ENCODE results near the gene CHD6.

The CHD6 gene

DNA sequence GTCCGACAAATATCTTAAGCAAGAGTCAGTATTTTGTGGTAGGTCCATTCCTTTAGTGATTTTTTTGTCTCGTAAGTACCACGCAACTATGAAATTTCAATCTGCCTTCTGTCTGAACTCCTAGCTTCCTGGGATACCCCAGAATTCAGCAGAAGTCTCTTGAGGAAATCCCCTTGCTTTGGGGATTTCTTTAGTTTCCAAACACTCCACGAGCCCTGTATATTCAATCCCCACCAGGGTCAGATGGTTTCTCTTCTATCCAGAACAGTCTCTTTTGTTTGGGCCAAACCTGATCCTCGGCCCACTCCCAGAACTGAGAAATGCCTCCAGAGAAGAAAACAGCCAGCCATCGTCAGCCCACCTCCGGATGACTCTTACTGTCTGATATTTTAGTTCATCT is 113.0 kb downstream of the CHD6 start:
- no peak for DNase-seq

DNA sequence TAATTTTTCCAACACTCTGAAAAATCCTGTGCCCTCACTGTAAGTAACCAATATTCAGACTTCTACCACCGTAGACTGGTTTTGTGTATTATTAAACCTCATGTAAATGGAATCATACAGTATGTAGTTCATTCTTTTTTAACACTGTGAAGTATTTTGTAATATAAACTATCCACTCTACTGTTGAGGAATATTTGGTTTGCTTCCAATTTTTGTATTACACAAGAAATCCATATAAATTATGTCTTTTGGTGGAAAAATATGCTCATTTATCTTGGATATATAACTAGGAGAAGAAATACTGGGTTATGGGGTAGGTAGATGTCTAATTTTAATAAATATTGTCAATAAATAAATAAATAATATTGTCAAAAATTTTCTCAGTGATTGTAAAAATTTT is 116.8 kb downstream of the CHD6 start:
- DNase-seq = no peak

DNA sequence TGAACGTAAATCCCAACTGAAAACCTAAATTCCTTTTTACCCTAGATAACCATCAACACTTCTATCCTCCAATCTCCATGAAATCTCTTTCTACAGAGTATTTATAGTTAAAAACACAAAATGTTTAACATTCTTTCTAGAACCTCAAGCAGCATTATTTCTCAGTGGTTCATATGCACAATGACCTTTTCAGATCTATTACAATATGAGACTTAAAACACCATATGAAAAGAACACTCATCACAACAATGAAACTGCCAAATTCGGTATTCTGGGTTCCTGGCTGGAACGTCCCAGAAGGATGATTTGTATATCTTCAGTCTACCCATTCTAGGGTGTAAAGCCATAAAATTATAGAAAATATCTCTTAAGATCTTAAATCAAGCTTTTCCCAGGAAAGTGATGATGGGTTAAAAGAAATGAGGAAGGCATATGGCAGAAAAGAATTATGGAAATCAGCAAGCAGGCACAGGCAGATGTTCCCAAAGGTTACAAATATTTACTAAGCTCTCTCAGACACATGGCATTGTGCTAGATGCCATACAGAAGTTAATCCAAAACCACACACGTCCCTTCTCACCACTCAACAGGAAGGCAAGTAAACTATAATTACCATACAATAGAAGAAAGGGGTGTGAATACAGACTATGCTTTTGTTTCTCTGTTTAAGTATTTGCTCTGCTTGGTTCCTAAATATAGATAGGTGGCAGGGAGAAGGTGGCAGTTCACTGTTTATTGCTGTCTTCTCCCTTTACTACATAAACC is 118.0 kb downstream of the CHD6 start:
- DNase-seq = no peak

DNA sequence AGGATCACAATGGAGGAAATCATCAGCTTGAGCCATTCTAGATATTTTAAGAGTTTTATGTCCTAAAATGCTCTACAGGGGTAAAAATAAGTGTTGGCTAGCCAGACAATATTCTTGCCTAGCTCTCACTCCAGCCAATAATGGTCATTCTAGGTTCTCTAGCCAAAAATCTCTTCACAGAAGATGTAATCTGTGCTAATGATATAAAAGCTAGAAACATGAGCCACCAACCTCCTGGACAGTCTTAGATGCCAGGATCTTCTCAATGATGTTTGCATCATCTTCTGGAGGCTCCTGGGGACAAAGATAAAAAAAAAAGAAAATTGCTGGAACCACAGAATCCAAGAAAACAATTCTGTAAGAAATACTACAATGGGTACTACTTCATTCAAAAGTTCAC is 119.1 kb downstream of the CHD6 start:
- DNase-seq = no peak

DNA sequence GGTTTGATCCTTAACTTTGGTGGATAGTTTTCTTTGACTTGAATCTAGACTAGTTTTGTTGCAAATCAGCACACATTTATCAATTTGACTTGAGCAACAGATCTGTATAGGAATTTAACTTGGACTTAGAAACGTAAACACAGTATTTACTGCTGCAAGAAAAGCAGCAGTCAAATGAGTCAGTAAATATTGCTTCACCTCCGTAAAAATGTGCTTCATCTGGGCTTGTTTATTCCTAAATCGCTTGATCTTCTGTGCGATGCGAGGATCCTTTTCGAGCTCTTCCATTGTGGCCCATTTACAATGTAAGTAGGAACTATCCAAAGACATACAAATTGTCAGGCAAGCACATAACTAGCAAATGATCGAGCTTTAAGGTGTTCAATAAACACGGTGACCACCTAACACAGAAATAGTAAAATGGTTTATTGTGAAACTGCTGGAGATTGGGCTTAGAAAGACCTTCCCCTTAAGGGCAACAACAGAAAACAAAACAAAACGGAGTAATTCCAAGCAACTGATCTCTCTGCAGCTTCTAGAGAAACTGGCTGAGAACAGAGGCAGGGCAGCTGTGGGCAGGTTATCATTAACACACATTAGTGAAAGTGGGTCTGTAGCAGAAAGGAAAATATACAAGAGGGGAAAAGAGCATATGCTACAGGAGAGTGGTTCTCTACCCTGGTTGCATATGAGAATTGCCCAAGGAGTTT is 120.8 kb downstream of the CHD6 start:
- DNase-seq = no peak

DNA sequence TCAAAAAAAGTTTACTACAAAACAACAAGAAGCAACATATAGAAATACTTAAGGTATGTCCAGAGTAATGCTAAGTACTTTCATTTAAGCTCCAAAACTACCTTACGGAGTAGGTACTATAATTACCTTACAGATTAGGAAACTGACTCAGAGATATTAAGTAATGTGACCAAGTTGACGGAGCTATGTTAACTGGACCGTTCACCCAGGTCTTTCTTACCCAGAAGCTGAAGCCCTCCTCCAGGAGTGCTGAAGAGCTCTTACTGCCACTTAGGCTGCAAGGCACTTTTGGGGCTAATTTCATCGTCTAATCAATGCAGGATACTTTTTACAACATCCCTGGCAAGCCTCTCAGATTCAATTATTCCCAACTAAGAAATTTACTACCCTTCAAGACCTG is 123.7 kb downstream of the CHD6 start:
- no peak for DNase-seq

DNA sequence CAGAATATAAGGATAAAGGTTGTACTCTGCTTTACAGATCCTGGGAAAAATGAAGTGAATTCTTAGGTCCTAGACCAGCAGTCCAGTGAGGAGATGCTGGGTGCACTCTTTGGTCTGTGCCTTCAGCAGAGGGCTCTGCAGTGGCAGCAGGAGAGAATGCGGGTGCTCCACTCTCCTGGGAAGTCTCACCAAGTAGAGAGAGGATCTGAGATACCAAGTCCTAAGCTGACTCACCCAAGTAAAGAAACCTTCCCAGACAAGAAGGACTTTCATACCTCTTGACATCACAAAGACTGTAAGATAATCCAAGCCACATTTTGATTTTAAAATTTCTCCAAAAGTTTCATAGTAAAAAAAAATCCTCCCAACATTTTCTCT is 134.6 kb downstream of the CHD6 start:
- no peak for DNase-seq

DNA sequence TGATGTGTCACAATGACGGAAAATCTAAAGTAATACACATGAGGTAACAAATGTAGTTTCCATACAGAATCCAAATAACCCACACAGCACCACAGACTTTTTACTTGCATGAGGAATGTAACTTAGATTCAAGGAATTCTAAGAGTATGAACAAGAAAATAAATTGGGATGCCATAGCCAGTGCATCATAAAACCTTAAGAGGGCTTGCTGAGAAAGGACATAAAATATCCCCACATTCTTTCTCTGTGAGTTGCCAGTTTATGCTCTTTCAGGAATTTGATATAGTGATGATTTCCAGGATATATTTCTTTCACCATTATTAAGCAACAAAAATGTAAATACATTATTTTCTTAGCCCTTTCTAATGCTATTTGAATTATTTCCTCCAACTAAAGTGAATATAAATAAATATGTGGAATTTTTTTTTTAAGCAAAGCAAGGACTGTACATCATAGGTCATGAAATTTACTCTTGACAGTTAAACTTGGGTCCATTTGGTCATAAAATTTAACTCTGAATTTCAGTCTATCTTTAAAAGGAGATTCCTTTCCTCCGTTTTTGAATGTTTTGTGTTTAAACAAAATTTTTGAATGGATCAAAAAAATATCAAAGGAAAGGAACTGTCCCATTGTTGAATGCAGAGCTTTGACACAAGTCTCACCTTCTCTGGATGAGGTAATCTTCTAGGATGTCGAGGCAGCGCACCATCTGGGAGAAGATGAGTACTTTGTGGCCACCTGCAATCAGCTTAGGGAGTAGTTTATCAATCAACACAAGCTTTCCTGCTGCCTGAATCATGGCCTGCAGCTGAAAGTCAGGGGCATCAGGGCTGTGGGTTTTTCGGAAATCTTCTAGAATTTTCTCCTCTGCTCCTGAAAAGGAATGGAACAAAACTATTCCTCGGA is 135.3 kb downstream of the CHD6 start:
- DNase-seq = no peak

DNA sequence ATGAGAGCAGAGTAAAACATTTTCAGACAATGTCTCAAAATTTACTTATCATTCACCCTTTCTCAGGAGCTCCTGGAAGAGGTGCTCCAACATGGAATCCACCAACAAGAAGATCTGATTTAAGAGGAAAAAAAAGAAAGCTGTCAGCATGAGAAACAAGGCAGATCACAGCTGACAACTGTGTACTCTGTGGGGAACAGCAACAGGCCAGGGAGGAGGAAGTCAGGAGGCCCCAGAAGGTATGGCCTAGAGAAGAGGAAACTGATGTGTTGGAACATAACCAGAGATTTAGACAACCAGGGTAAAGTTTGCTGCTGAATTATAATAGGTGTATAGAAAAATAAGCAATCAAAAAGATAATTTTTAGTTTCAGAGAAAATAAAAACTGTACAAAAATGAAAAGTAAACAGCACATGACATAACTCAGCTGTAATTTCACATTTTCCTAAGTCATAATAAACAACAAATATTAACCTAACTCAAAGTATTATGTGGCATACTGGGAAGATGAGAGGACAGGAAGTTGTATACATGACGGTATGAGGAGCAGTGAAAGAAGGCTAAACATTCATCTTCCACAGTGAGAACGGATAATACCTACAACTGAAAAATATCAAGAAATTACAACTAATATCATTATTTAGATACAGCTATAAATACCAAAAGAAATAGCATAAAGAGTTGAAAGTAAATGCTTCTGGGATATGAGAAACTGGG is 138.0 kb downstream of the CHD6 start:
- DNase-seq = no peak

DNA sequence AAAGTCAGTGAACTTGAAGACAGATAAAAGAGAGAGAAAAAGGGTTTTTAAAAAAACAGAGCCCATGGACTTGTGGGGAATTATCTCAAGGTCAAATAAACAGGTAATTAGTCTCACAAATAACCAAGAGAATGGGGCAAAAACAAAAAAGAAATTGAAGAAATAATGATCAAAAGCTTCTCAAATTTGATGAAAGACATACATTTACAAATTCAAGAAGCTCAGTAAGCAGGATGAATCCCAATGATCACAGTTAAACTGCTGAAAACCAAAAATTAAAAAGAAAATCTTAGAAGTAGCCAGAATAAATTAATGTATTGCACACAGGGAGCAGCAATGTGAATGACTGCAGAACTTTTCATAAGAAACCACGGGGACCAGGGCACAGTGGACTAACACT is 139.1 kb downstream of the CHD6 start:
- DNase-seq = no peak

DNA sequence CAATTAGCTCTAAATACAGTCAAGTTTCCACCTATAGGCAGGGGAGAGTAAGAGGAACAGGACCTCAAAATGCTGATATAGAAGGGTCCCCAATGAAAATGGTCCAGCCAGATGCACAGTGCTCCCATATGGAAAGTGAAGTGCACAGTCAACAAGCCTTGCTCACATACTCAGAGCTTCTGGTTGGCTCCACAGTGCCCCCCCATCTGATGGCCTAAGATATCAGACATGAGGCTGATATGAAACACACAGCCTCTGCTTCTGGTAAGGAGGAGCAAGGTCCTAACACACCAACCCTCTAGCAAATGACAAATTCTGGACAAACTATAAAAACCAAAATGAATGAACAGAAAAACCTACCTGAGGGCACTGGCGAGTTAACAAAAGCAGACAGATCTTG is 140.2 kb downstream of the CHD6 start:
- no peak for DNase-seq

DNA sequence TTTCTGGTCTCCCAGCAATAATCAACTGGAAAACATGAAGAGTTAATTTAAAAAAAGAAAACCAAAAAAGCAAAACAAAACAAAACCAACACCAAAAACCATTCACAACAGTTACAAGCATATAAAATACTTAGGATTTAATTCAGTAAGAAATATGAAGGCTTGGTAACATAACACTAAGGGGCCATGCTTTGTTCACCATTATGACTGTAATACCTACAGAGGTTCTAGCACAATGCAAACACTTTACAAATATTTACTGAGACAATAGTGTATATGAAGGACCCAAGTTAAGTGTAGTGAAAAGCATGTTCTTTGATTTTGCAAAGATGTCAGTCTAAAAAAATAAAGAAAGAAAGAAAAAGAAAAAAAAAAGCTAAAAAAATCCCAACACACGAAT is 141.7 kb downstream of the CHD6 start:
- DNase-seq = no peak

DNA sequence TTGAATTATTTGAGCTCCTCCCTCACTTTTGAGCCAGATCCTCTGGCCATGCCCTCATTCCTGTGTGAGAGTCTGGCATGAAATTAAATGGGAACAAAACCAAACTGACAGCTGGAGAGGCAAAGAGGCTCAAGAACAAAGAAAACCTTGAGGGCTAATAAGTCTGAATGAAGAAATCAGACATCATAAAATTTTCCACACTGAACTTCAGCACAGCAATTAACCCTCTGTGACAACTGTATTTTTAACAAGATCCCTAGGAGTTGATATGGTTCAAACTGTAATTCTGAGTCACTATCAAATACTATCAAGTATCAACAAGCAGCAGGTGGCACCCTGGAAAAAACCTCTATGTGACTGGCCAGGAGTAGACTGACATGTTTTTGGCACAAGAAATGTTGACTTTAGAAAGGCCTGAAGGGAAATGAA is 142.2 kb downstream of the CHD6 start:
- no peak for DNase-seq

DNA sequence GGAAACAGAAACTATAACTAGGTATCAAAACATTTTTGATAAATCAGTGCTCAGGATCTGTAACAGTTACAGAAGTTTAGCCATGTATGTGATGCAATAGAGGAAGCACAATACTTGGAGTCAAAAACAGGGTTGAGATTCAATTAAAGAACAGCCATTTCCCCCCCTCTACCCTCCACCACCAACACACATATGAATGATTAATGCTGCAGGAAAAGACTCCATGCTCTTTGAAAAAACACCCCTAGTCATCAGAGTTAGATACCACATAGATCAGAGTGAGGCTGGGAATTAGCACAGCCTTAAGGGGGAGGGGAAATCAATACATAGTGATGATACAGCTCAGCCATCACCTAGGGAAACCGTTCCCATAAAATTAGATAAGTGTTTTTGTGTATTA is 142.7 kb downstream of the CHD6 start:
- DNase-seq = no peak

DNA sequence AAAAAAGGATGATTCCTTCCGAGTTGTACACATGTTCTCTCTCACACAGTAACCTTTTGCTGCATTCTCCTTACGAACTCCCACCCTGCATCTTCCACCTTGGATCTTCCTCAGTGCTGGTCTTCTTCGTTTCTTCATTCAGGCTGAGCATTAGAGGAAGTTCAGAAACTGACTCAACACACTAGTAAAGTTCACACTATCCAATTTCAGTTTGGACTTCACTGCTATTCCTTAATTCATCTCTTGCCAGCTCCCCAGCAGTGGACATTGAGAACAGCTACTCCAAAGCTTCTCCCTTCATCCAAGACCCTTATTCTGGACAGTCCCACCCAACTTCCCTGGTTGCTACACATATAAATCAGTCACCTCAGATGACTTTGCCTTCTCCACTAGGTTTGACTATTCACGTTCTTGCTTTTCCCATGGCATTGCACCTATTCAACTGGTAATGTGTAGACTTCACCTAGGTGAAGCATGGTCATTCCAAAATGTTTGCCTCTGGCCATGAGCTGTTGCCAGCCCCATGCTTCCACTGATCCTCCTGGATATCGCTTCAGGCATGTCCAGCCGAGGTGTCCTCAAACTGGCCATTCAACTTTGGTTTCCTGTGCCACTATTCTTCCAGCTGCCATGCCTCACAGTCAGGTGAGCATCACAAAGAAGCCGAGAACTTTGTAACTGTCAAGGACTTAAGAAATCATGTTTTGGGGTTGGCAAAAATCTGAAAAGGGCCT is 147.6 kb downstream of the CHD6 start:
- no peak for DNase-seq

DNA sequence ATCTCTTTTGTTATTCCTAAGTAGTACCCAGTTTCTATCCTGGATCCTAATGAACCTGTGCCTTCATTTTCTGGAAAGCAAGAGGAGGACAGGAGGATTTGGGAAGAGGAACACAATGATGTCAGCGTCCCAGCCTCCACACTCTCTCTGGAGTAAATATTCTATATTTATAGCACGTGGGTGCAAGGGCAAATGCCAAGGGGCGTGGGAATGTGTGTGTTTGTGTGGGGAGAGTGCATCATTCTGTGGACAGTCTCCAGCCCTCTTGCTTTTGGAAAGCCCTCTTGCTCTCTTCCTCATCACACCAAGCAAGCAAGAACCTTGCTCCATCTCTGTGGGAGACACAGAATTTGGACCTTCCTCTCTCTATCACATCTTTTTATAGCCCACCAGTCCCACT is 148.3 kb downstream of the CHD6 start:
- no peak for DNase-seq

DNA sequence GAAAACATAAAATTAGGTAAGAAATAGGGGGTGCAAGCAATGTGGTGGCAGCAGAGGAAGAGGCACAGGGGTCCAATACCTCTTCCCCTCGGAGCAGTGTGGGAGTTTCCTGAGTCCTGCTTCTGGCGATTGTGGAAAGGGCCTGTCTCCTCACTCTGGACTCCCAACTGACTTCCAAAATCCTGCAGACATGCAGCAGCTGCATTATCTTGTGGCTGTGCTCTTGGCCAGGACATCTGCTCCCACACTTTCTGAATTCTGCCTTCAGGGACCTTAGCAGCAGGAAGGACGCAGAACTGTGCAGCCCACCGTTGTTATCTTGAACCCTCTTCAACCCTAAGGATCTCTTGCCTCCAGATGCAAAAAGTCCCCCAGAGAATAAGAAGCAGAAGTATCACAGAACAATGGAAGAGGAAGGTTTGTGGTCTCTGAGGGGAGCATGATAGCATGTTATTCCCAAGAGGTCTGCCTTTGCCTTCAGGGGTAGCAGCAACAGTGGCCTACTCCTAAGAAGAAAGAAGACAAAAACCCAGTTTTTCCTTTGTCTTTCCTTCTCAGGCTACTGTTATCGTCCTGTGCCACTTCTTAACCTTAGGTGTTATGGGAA is 149.1 kb downstream of the CHD6 start:
- DNase-seq = no peak

DNA sequence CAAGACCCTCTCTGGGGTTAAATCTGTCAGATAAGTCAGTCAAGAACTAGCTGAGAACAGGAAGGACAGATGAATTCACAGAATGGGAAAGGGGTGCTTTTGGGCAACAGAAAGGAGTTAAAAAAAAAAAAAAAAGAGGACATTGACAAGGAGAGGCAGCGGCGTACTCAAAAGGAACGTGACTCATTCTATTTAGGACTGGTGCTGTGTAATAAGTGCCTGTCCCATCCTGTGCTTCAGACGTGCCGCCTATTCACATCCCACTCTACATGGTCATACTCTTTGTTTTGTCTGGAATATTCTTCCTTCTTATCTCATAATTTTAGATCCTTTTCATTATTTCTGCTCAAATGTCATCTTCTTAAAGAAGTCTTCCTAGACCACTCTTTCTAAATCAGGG is 150.5 kb downstream of the CHD6 start:
- no peak for DNase-seq

DNA sequence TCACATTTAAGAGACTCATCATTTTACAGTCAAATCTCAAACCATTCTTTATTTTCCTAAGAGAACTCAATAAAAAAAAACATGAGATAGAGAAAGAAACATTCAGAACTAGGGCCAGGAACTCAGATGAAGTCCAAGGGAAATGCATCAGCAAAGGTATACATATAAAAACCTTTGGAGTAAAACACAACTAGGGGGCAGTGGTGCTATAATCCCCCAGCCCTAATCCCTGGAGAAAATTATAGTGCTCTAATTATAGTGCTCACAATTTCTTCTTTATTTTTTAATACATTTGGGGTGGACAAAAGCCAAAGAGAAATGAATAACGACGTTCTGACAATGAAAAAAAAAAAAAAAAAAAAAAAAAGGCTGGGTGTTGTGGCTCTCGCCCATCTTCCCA is 151.0 kb downstream of the CHD6 start:
- DNase-seq = no peak

DNA sequence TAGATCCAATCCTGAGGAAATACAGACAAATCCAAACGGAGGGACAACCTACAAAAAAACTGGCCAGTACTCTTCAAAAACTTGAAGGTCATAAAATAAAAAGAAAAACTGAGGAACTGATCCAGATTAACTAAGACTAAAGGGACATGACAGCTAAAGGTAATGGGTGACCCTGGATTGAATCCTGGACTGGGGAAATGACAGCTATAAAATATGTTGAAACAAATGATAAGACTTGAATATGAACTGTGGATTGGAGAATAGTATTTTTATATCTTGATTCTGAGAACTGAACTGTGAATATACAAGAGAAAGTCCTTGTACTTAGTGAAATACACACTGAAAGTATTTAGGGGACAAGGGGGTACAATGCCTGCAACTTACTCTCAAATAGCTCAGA is 154.6 kb downstream of the CHD6 start:
- no peak for DNase-seq

DNA sequence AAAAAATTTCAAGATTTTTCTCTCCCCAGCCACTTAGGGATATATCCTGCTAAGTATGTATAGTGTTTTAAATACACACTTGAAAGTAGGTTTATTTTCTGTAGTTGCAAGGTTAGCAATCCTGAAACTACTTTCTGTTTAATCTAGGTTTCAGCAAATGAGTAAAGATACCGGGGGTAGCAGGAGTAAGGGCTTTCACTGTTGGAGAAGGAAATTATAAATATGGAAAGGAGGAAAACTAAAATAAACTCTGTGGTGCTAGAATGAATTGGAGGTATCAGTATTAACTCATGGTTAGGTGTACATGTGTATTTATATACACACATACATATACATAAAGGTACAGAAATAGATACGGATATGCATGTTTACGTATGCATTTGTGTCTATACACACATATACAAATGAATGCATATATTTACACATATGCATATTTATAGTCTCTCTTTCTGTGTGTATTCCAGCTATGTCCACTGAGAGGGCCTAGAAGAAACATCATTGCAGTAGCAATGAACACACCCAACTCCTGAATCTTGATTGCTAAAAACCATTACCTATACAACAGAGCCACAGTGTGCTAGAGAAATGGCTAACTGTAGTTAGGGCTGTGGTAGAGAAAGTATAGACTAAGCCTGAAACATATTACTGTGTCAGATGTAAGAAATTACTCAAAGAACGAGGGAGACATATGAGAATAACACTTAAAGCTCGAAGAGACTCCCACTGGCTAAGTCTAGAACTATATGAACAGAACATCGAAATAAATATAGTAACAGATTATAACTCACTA is 155.6 kb downstream of the CHD6 start:
- no peak for DNase-seq

Measured in stimulated activated CD4-positive, alpha-beta T cell treated with anti-CD3 and anti-CD28 coated beads, Interleukin-2, amount 100 ng/mL, for 24 hours (primary cell).